ENCODE results near the gene LAIR1. TPM values are rescaled to one million over a fixed set of nuclear protein-coding genes. Genes with fewer than 3 reads are reported as not detected.

The LAIR1 gene
- total and polyA plus RNA-seq, 2 experiments from 2014 or later, result 0.20 to 2.2 TPM

DNA sequence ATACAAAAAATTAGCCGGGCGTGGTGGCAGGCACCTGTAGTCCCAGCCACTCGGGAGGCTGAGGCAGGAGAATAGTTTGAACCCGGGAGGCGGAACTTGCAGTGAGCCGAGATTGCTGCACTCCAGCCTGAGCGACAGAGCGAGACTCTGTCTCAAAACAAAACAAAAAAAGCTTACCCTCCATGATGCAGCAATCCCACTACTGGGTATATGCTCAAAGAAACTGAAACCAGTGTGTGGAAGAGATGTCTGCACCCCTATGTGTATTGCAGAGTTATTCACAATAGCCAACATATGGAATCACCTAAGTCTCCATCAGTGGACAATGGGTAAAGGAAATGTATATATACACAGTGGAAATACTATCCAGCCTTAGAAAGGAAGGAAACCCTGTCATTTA lies 31.0 kb upstream of the LAIR1 start:
- no peaks in the 10 kb centered on the region for H4K20me1 ChIP-seq (ENCODE audit: insufficient read depth, poor library complexity, severe bottlenecking)
- WGBS (ENCODE audit: low lambda C conversion rate, missing lambda C conversion rate), result 84% methylated on average over 8 of the region's 8 CpGs
- H3K4me2 ChIP-seq, result no peak overlapping the region
- no peaks in the 10 kb centered on the region for H3K4me1 ChIP-seq (ENCODE audit: insufficient read depth)
- no peaks in the 10 kb centered on the region for H3K27me3 ChIP-seq
- H3K9me3 ChIP-seq (ENCODE audit: low read depth), result no peaks in the 10 kb centered on the region
- no peak overlapping the region for H2AFZ ChIP-seq
- DNase-seq (ENCODE audit: low spot score), result no peak
- H3K79me2 ChIP-seq, result no peaks in the 10 kb centered on the region
- no peaks in the 10 kb centered on the region for H3K9me2 ChIP-seq (replicated peaks; ENCODE audit: insufficient read depth)
- no peaks in the 10 kb centered on the region for H3K36me3 ChIP-seq (replicated peaks; ENCODE audit: insufficient read depth, low read depth)
- H3K27ac ChIP-seq, result no peak overlapping the region
- H3K4me3 ChIP-seq, result no peak overlapping the region
- no peak for TF ChIP-seq EZH2 (IDR thresholded peaks at IDR 0.05; ENCODE audit: borderline replicate concordance)
- no peak for TF ChIP-seq EZH2phosphoT487 (IDR thresholded peaks at IDR 0.05; ENCODE audit: low read depth, severe bottlenecking, unreplicated experiment)
- TF ChIP-seq, protein P1, sequence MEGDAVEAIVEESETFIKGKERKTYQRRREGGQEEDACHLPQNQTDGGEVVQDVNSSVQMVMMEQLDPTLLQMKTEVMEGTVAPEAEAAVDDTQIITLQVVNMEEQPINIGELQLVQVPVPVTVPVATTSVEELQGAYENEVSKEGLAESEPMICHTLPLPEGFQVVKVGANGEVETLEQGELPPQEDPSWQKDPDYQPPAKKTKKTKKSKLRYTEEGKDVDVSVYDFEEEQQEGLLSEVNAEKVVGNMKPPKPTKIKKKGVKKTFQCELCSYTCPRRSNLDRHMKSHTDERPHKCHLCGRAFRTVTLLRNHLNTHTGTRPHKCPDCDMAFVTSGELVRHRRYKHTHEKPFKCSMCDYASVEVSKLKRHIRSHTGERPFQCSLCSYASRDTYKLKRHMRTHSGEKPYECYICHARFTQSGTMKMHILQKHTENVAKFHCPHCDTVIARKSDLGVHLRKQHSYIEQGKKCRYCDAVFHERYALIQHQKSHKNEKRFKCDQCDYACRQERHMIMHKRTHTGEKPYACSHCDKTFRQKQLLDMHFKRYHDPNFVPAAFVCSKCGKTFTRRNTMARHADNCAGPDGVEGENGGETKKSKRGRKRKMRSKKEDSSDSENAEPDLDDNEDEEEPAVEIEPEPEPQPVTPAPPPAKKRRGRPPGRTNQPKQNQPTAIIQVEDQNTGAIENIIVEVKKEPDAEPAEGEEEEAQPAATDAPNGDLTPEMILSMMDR (IDR thresholded peaks at IDR 0.05; ENCODE audit: poor library complexity), result no peak

DNA sequence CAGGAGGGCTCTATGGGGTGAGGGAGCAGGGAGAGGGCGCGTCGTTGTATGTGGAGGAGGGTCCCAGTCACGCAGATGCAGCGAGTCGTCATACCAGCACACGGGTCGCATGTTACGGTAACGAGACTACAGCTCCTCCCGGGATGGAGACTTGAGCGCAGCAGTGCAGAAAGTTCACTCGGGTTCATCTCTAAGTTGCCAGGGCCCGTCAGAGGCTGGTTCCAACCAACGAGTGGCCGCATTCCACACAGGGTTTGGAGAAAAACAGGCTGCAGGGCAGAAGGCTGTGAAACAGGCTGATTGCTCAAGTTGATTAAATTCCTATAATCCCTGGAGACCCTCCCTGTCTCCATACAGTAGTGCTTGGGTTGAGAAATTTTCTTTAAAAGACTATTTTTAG lies 28.6 kb upstream of the LAIR1 start:
- no peaks in the 10 kb centered on the region for H3K9me2 ChIP-seq (replicated peaks; ENCODE audit: insufficient read depth)
- no peaks in the 10 kb centered on the region for H3K79me2 ChIP-seq
- H3K27me3 ChIP-seq, result peaks cover 14% of the 10 kb centered on the region
- H3K36me3 ChIP-seq (replicated peaks; ENCODE audit: insufficient read depth, low read depth), result no peaks in the 10 kb centered on the region
- no peaks in the 10 kb centered on the region for H3K9me3 ChIP-seq (ENCODE audit: low read depth)
- no peak overlapping the region for H3K4me2 ChIP-seq
- no peaks in the 10 kb centered on the region for H3K4me1 ChIP-seq (ENCODE audit: insufficient read depth)
- DNase-seq (ENCODE audit: low spot score), result no peak
- H3K4me3 ChIP-seq, result no peak overlapping the region
- no peak overlapping the region for H2AFZ ChIP-seq
- TF ChIP-seq EZH2 (IDR thresholded peaks at IDR 0.05; ENCODE audit: borderline replicate concordance), result no peak
- no peak for TF ChIP-seq EZH2phosphoT487 (IDR thresholded peaks at IDR 0.05; ENCODE audit: low read depth, severe bottlenecking, unreplicated experiment)
- TF ChIP-seq, protein P1 (IDR thresholded peaks at IDR 0.05; ENCODE audit: poor library complexity), result no peak
- 80% methylated on average over 16 of the region's 16 CpGs for WGBS (ENCODE audit: low lambda C conversion rate, missing lambda C conversion rate)
- H3K27ac ChIP-seq, result no peak overlapping the region
- H4K20me1 ChIP-seq (ENCODE audit: insufficient read depth, poor library complexity, severe bottlenecking), result no peaks in the 10 kb centered on the region

DNA sequence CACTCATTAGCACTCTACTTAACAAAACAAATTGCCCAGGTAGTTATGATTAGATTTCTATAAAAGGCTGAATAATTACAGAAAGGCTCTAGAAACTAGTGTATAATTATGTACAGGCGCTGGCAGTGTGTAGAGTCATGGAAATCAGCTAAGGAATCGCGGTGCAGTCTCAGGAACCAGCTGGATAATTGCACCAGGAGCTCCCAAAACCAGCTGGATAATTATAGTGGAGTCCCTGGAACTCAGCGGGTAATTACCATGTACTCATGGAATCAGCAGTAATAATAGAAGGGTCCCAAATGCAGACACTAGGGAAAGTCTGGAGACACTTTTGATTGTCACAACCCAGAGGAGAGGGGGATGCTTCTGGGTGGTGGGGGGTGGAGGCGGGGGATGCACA lies 27.4 kb upstream of the LAIR1 start:
- Histone ChIP-seq H3K27ac (no peak overlapping the region), H3K9me3 (ENCODE audit: low read depth) (no peaks in the 10 kb centered on the region), H3K4me1 (ENCODE audit: insufficient read depth) (no peaks in the 10 kb centered on the region), H3K36me3 (replicated peaks; ENCODE audit: insufficient read depth, low read depth) (no peaks in the 10 kb centered on the region), H3K27me3 (peaks cover 19% of the 10 kb centered on the region), H2AFZ (no peak overlapping the region), H3K79me2 (no peaks in the 10 kb centered on the region), H3K4me3 (no peak overlapping the region), H3K4me2 (no peak overlapping the region), H3K9me2 (replicated peaks; ENCODE audit: insufficient read depth) (no peaks in the 10 kb centered on the region), H4K20me1 (ENCODE audit: insufficient read depth, poor library complexity, severe bottlenecking) (no peaks in the 10 kb centered on the region)
- 79% methylated on average over 5 of the region's 5 CpGs for WGBS (ENCODE audit: low lambda C conversion rate, missing lambda C conversion rate)
- DNase-seq (ENCODE audit: low spot score), result no peak
- TF ChIP-seq EZH2 (IDR thresholded peaks at IDR 0.05; ENCODE audit: borderline replicate concordance) (no peak), EZH2phosphoT487 (IDR thresholded peaks at IDR 0.05; ENCODE audit: low read depth, severe bottlenecking, unreplicated experiment) (no peak)
- TF ChIP-seq, protein P1 (IDR thresholded peaks at IDR 0.05; ENCODE audit: poor library complexity), result no peak

DNA sequence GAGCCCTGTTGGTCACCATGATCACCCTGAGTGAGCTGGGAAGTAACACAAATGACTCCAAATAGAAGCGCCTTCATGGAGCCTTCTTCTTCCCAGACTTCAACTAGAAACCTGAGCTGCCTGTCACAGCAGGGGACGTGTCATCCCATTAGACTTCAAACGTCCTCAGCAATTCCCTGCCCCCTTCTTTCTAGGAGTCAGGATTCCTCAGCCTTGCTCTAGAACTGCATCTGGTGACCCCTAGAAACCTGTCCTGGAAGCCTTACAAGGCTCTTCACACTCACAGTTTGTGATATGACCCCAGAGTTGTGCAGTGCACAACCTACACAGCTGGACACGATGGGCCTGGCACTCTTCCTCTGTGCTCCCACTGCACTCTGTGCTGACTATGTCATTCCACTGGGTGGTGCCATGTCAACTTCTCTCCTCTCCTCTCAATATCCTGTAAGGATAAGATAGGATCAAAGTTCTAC lies 26.9 kb upstream of the LAIR1 start:
- H3K36me3 ChIP-seq (replicated peaks; ENCODE audit: insufficient read depth, low read depth), result no peaks in the 10 kb centered on the region
- H3K79me2 ChIP-seq, result no peaks in the 10 kb centered on the region
- WGBS (ENCODE audit: low lambda C conversion rate, missing lambda C conversion rate), result 28% methylated on average over 4 of the region's 4 CpGs
- no peak for DNase-seq (ENCODE audit: low spot score)
- no peak overlapping the region for H2AFZ ChIP-seq
- no peaks in the 10 kb centered on the region for H3K9me3 ChIP-seq (ENCODE audit: low read depth)
- TF ChIP-seq EZH2 (IDR thresholded peaks at IDR 0.05; ENCODE audit: borderline replicate concordance), result no peak
- TF ChIP-seq EZH2phosphoT487 (IDR thresholded peaks at IDR 0.05; ENCODE audit: low read depth, severe bottlenecking, unreplicated experiment), result no peak
- TF ChIP-seq, protein P1 (IDR thresholded peaks at IDR 0.05; ENCODE audit: poor library complexity), result no peak
- H3K4me1 ChIP-seq (ENCODE audit: insufficient read depth), result no peaks in the 10 kb centered on the region
- H3K9me2 ChIP-seq (replicated peaks; ENCODE audit: insufficient read depth), result no peaks in the 10 kb centered on the region
- peaks cover 19% of the 10 kb centered on the region for H3K27me3 ChIP-seq
- H3K4me2 ChIP-seq, result no peak overlapping the region
- no peak overlapping the region for H3K4me3 ChIP-seq
- H4K20me1 ChIP-seq (ENCODE audit: insufficient read depth, poor library complexity, severe bottlenecking), result no peaks in the 10 kb centered on the region
- no peak overlapping the region for H3K27ac ChIP-seq

Data from hepatocyte (in vitro differentiated cells).